ENCODE results near the gene ERC2.

DNA sequence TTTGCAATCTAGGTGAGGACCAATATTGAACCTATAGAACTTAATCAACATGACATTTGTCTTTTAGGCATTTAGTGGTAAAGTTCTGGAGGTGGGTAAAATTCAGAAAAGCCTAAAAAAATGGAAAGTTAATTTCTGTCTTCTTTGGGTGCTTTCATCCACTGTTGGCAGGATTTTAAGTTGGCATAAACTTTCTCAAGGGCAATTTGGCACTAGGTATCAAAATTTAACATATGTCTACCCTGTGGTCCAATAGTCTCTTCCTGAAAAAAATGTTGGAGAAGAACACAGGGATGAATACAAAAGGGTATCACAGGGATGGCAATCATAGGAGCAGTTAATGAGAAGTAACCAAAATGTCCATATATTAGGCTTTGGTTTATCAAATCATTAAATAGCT lies 754.2 kb downstream of the ERC2 start:
- TF ChIP-seq POLR2A (IDR thresholded peaks at IDR 0.05) (no peak), CTCF (IDR thresholded peaks at IDR 0.05) (no peak), POLR2AphosphoS5 (IDR thresholded peaks at IDR 0.05) (no peak), EP300 (IDR thresholded peaks at IDR 0.05) (no peak)
